DMS 273 treated with DMSO at 0.1 percent for 48 hours (cell line): ENCODE data around the gene CAPZB.

Source experiments
- DNase-seq: peaks from one replicate; lab custom pipeline; 2025; lab: John Stamatoyannopoulos, UW

Gene CAPZB

DNA sequence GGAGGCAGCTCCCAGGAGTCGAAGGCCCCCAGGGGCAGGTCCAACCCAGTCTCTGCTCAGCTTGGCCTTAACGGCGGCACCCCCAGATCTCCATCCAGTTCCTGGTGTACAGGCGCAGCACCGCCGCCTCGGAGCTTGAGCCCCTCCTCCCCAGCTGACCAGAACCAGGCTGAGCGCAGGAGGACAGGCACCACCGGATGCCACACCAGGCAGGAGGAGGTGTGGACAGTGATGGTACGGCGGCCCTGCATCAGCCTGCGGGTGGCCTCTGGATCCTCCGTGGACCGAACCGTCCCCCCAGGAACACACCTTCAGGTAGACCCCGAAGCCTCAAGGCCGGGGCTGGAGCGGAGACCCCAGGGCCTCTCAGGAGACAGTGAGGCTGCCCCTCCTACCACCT is 156.9 kb downstream of the CAPZB start:
- no peak for DNase-seq

GRCh38 chr1:19327736-19328135 is 157.6 kb downstream of the CAPZB start:
- DNase-seq: no peak

DNA sequence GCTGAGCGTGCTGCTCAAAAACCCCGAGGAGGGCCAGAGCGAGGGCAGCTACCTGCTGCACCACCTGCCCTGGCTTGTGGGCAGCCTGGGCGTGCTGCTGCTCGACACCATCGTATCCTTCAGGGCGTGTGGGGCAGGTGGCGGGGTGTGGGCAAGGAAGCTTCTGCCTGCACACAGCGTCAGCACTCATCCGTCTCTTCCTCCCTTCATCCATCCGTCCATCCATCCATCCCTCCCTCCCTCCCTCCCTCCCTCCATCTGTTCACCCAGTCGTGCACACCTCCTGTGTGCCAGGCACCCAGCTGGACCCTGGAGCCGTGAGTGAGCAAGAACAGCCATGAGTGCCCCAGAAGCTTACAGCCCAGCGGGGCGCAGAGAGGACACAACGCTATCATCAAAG is 158.0 kb downstream of the CAPZB start:
- no peak for DNase-seq

DNA sequence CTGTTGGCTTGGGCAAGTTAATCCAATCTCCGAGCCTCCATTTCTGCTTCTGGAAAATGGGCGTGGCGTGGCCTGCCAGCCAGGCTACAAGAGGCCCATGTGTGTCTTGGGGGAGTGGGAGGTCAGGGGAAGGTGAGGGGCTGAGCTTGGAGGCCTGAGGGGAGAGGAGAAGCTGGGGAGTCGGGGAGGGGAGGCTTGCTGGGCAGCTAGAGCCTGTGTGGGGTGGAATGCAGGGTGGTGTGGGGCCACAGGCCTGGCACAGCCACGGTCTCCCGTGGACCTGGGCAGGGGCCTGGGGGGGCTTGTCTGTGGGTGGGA is 158.6 kb downstream of the CAPZB start:
- no peak for DNase-seq

DNA sequence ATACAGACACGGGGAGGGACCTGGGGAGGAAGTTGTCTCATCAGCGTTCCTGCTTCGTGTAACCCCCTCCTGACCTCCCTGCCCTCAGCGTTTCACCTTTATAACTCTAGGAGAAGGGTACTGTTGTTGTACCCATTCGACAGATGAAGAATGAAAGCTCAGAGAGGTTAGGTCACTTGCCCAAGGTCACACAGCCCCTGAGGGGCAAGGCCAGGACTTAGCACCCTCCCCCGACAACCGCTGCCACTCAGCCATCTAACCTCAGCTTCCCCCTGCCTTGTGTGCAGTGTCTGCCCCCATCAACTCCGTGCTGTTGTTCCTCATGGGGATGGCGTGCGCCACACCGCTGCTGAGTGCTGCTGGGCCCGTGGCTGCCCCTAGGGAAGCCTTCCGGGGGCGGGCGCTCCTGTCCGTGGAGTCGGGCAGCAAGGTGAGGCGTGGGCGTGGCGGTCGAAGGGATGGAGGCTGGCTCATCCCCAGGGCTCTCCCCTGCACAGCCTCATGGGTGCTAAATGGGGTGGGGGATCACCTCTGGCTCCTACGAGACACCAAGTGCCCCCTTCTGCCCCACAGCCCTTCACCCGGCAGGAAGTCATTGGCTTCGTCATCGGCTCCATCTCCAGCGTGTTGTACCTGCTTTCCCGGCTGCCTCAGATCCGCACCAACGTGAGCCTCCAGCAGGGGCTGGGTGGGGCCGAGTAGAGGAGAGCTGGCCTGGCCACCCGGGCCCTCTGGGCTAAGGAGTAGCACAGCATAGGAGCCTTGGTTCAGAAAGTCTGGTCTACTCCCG is 159.2 kb downstream of the CAPZB start:
- no peak for DNase-seq

- DNase-seq: no peak
Measured at GRCh38 chr1:19325368-19325957, 159.9 kb downstream of the CAPZB start.

DNA sequence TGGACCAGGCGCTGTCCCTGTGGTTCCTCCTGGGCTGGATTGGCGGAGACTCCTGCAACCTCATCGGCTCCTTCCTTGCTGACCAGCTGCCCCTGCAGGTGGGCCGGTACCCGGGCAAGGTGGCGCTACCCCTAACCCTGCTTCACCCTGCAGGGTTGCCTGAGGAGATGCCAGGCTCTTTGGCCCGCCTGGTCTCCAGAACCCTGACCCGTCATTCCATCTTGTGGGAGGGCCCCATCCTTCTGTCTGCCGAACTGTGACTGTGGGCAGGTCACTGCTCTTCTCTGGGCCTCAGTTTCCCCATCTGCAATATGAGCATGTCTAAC is 160.7 kb downstream of the CAPZB start:
- DNase-seq: no peak

- DNase-seq: no peak
Measured at GRCh38 chr1:19323987-19324664, 161.2 kb downstream of the CAPZB start.

GRCh38 chr1:19322481-19322880 is 162.9 kb downstream of the CAPZB start:
- DNase-seq: no peak

DNA sequence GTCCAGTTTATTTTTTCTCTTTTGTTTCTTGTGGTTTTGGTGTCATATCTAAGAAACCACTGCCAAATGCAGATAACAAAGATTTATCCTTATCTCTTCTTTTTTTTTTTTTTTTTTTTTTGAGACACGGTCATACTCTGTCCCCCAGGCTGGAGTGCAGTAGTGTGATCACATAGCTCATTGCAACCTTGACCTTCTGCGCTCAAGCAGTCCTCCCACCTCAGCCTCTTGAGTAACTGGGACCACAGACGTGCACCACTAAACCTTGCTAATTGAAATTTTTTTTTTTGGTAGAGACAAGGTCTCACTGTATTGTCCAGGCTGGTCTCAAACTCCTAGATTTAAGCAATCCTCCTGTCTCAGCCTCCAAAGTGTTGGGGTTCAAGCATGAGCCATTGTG is 164.3 kb downstream of the CAPZB start:
- DNase-seq: no peak

DNA sequence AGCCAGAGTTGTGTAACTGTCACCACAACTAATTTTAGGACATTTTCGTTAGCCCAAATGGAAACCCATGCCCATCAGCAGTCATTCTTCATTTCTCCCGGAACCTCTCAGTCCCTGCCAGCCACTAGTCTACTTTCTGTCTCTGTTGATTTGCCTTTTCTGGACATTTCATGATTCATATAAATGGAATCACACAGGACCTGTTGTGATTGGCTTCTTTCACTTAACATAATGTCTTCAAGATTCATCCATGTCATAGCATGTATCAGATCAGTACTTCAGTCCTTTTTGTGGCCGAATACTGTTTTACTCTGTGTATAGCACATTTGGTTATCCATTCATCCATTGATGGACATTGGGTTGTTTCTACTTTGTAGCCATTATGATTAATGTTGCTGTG is 166.1 kb downstream of the CAPZB start:
- no peak for DNase-seq

- DNase-seq: no peak
Measured at GRCh38 chr1:19317126-19317910, 168.0 kb downstream of the CAPZB start.

DNA sequence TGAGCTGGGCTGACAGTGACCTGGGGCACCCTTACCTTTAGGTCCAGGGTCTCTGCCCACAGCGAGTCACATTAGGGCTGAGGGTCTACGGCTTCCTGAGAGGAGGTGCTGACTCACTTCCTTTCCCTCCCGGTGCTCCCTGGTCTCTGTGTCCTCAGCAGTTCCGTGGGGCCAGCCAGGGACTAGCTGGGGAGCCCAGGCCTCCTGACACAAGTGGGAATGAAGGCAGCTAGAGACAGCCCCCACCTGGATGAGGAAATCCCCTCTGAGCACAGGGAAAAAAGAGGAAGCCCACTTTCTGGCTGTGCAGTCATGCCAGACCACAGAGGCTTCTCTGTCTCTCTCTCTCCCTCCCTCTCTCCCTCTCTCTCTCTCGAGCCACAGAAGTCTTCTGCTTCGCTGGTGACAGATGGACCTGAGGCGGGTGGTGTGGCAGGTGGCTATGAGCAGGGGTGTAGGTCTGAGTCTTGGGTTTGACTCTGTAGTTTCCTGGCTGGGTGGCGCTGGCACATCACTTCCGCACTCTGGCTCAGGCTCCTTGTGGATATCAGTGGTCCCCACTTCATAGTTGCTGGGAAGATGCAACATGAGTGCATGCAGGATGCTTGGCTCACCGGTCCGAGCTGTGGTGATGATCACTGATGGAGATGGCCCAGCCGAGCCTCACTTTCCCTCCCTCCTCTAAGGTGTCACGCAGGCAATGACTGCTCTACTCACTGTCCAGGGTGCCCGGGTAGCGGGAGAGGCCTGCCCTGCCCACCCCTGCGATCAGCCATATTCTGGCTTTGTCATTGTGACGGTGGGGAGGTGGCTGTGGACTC is 169.8 kb downstream of the CAPZB start:
- DNase-seq: peak; percentile 28

DNA sequence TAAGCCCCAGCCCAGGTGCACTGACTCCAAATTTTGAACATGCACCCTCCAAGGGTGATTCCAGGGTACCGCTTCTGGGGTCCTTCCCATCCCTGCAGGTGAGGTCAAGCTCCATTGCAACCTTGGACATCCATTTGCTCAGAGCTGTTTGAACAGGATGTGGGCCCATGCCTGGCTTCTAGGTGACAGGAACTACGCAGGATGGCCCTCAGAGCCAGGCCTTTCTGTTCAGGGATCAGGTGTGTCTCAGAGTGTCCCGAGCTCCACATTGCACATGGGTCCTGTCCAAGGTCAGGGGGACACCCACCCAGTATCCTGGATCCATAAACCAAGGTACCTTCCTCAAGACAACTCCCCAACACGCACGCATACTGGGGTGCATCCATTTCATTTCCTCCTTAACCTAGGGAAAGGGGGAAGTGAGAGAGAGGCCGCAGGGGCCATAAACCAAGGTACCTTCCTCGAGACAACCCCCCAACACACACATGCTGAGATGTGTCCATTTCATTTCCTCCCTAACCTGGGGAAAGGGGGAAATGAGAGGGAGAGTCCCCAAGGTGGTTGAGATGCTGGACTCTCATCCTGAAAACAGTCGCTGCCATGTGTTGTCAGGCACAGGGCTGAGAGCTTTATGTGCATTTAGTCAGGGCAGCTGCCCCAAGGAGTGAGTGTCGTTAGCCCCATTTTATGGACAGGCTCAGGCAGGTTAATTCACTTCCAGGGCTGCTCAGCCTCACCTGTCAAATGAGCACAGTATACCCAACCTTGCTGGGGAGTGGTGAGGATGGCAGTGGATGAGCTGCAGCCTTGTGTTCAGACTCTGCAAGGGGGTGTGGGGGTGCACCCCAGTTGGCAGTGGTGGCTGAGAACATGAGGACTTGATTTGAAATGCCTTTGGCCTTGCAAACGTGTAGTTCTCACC is 171.1 kb downstream of the CAPZB start:
- DNase-seq: no peak

GRCh38 chr1:19313636-19313959 is 171.7 kb downstream of the CAPZB start:
- DNase-seq: no peak

GRCh38 chr1:19312782-19313635 is 172.3 kb downstream of the CAPZB start:
- DNase-seq: no peak

DNA sequence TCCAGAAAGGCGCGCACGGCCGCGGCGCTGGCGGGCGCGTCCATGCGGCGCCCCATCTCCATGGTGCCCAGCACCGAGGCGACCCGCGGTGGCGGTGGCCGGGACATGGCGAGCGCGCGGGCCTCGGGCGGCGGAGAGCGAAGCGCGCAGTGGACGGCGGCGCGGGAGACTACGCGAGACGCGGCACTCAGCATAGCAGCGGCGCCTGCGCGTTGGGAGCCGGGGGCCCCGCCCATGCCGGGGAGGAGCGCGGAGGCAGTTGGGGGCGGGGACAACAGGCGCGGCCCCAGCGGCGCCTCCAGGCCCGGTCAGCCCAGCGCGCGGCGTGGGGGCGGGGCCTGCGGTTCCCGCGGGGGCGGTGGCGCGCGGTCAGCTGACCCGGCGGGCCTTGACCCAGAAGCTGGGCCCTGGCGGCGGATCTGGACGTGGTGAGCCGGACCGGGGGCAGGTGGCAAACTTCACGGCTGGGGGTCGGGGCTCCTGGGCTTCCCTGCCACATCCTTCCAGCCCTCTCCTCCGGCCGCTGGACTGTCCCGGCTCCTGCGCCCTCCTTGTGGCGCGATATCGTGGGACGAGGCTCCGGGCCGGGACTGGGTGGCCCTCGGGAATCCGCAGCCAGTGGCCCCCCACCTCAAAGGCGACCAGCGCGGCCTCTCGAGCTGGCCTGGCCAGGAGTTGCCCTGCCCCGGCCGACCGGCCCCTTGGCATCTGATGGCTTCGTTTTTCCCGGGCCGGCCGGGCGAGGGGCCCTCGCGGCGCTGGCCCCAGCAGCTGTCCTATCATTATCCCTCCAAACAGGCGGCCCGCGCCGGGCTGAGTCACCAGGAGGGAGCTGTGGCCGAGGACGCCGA is 173.2 kb downstream of the CAPZB start, which contains the start of the genes AKR7A2 and SLC66A1:
AKR7A2 (minus strand) TSS at position 214 of the 851 bp plus-strand sequence; CDS start at position 194, 20 bp downstream.
SLC66A1 (plus strand) TSS at position 396 of the 851 bp plus-strand sequence. CDS start 5,352 bp downstream, outside the sequence.
- peak; percentile 55 for DNase-seq

DNA sequence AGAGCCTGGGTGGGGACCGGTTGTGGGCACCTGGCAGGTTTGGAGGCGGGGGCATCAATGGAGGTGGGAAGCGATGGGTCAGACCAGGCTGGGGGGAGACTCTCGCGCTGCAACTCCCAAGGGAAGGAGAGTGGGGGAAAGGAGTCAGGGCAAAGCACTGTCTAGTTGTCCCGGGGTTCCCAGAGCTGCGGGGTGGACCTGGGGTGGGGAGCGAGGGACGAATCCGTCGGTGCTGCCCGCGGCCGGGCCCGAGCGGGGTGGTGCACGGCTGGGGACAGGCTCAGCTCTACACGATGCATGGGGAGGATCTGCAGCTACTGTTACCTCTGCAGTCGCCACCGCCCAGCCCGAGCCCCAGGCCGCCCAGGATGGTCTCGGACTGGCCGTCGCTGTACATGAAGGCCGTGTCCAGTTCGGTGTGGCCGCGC is 173.8 kb downstream of the CAPZB start:
- no peak for DNase-seq
